ENCODE results near the gene PLA2G4B.

GRCh38 chr15:41828807-41829141 lies 9.9 kb upstream of the PLA2G4B start:
- TF ChIP-seq, protein P1, sequence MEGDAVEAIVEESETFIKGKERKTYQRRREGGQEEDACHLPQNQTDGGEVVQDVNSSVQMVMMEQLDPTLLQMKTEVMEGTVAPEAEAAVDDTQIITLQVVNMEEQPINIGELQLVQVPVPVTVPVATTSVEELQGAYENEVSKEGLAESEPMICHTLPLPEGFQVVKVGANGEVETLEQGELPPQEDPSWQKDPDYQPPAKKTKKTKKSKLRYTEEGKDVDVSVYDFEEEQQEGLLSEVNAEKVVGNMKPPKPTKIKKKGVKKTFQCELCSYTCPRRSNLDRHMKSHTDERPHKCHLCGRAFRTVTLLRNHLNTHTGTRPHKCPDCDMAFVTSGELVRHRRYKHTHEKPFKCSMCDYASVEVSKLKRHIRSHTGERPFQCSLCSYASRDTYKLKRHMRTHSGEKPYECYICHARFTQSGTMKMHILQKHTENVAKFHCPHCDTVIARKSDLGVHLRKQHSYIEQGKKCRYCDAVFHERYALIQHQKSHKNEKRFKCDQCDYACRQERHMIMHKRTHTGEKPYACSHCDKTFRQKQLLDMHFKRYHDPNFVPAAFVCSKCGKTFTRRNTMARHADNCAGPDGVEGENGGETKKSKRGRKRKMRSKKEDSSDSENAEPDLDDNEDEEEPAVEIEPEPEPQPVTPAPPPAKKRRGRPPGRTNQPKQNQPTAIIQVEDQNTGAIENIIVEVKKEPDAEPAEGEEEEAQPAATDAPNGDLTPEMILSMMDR (IDR thresholded peaks at IDR 0.05): no peak
- TF ChIP-seq POLR2A (IDR thresholded peaks at IDR 0.05): no peak
